Endothelial cell (in vitro differentiated cells): Measurements from ENCODE around the gene SFSWAP. TPM values are rescaled to one million over a fixed set of nuclear protein-coding genes. Genes with fewer than 3 reads are reported as not detected.

Source experiments
- DNase-seq: peaks from one replicate; pipeline ENCODE4 v3.0.0; 2021; ENCODE audit warnings: low spot score
- H3K27ac Mint-ChIP-seq: one replicate; pipeline ENCODE4 v1.8.0; 2021; ENCODE audit warnings: mixed read lengths, inconsistent platforms; ENCODE audit not compliant: unreplicated experiment
- H3K27me3 Mint-ChIP-seq: one replicate; pipeline ENCODE4 v1.8.0; 2021; ENCODE audit warnings: mild to moderate bottlenecking, moderate library complexity, mixed read lengths, inconsistent platforms; ENCODE audit not compliant: unreplicated experiment
- H3K36me3 Mint-ChIP-seq: one replicate; pipeline ENCODE4 v1.8.0; 2021; ENCODE audit warnings: mild to moderate bottlenecking, low read depth, mixed read lengths, inconsistent platforms; ENCODE audit not compliant: unreplicated experiment
- H3K4me1 Mint-ChIP-seq: one replicate; pipeline ENCODE4 v1.8.0; 2021; ENCODE audit warnings: mild to moderate bottlenecking, mixed read lengths, inconsistent platforms; ENCODE audit not compliant: unreplicated experiment
- H3K4me3 Mint-ChIP-seq: one replicate; pipeline ENCODE4 v1.8.0; 2021; ENCODE audit warnings: mild to moderate bottlenecking, mixed read lengths, inconsistent platforms; ENCODE audit not compliant: unreplicated experiment
- H3K9me3 Mint-ChIP-seq: one replicate; pipeline ENCODE4 v1.8.0; 2021; ENCODE audit warnings: mixed read lengths, inconsistent platforms; ENCODE audit not compliant: unreplicated experiment
- CTCF ChIP-seq: fragments of 200-600 bp; sonication (generic); IDR thresholded peaks from one replicate; pipeline ENCODE4 v1.5.0; 2021; ENCODE audit warnings: antibody characterized with exemption; ENCODE audit not compliant: unreplicated experiment
- total RNA-seq: library from RNA; stranded (reverse); fragmentation: NEBNext Ultra II Directional; extraction: Animal tissue kit (Norgen Biotek cat#: 25700); gene quantifications from one replicate; pipeline ENCODE4 v1.2.1, GENCODE V29; 2021; ENCODE audit not compliant: unreplicated experiment

SFSWAP gene
- total RNA-seq, 1 donor from 2014 or later = 56.3 TPM

GRCh38 chr12:131671276-131671675, 39.6 kb upstream of the SFSWAP start:
- Mint-ChIP-seq H3K27me3 (peaks cover 6% of the 10 kb centered on the region), H3K4me1 (peaks cover 7% of the 10 kb centered on the region), H3K4me3 (no peak overlapping the region), H3K36me3 (no peaks in the 10 kb centered on the region), H3K9me3 (no peaks in the 10 kb centered on the region), H3K27ac (no peak overlapping the region)
- TF ChIP-seq CTCF = no peak
- DNase-seq = no peak

GRCh38 chr12:131671871-131672270, 39.0 kb upstream of the SFSWAP start:
- H3K4me3 Mint-ChIP-seq = no peak overlapping the region
- TF ChIP-seq CTCF = no peak
- H3K27ac Mint-ChIP-seq = no peak overlapping the region
- H3K4me1 Mint-ChIP-seq = peaks cover 7% of the 10 kb centered on the region
- H3K9me3 Mint-ChIP-seq = no peaks in the 10 kb centered on the region
- H3K36me3 Mint-ChIP-seq = no peaks in the 10 kb centered on the region
- H3K27me3 Mint-ChIP-seq = peaks cover 6% of the 10 kb centered on the region
- no peak for DNase-seq

- Mint-ChIP-seq H3K36me3 (no peaks in the 10 kb centered on the region), H3K27me3 (peaks cover 6% of the 10 kb centered on the region), H3K4me3 (no peak overlapping the region), H3K4me1 (peaks cover 6% of the 10 kb centered on the region), H3K9me3 (no peaks in the 10 kb centered on the region), H3K27ac (no peak overlapping the region)
- no peak for TF ChIP-seq CTCF
- no peak for DNase-seq
Measured at GRCh38 chr12:131672311-131672940, 38.5 kb upstream of the SFSWAP start.

GRCh38 chr12:131672941-131673887, 37.7 kb upstream of the SFSWAP start:
- no peak for TF ChIP-seq CTCF
- no peaks in the 10 kb centered on the region for H3K36me3 Mint-ChIP-seq
- no peak overlapping the region for H3K4me3 Mint-ChIP-seq
- peaks cover 6% of the 10 kb centered on the region for H3K27me3 Mint-ChIP-seq
- no peaks in the 10 kb centered on the region for H3K9me3 Mint-ChIP-seq
- no peak for DNase-seq
- peaks cover under 1% of the 10 kb centered on the region for H3K4me1 Mint-ChIP-seq
- H3K27ac Mint-ChIP-seq = no peak overlapping the region

GRCh38 chr12:131673888-131674257, 37.0 kb upstream of the SFSWAP start:
- Mint-ChIP-seq H3K4me1 (no peaks in the 10 kb centered on the region), H3K4me3 (no peak overlapping the region), H3K27ac (no peak overlapping the region), H3K9me3 (no peaks in the 10 kb centered on the region), H3K27me3 (peaks cover 6% of the 10 kb centered on the region), H3K36me3 (no peaks in the 10 kb centered on the region)
- TF ChIP-seq CTCF = no peak
- DNase-seq = no peak
